ENCODE data around the gene RPA3.
A peak's percentile ranks its signal among the peaks of the same experiment; 100 is the strongest.

The RPA3 gene

GRCh38 chr7:7709291-7709690, 9.1 kb downstream of the RPA3 start:
- no peak for TF ChIP-seq GATA3 (IDR thresholded peaks at IDR 0.05; ENCODE audit: low read depth, low read length)
- TF ChIP-seq GATA2 (IDR thresholded peaks at IDR 0.05; ENCODE audit: low read depth, low read length), result no peak

- no peak for TF ChIP-seq GATA3 (IDR thresholded peaks at IDR 0.05; ENCODE audit: low read depth, low read length)
These were observed 10.6 kb downstream of the RPA3 start for GRCh38 chr7:7707806-7708205.

- no peak for TF ChIP-seq GATA2 (IDR thresholded peaks at IDR 0.05; ENCODE audit: low read depth, low read length)
These were observed 11.2 kb downstream of the RPA3 start for GRCh38 chr7:7707246-7707645.

GRCh38 chr7:7706556-7707172, 11.7 kb downstream of the RPA3 start:
- TF ChIP-seq GATA2 (IDR thresholded peaks at IDR 0.05; ENCODE audit: low read depth, low read length) (no peak), GATA3 (IDR thresholded peaks at IDR 0.05; ENCODE audit: low read depth, low read length) (no peak)

GRCh38 chr7:7706101-7706511, 12.3 kb downstream of the RPA3 start:
- TF ChIP-seq GATA3 (IDR thresholded peaks at IDR 0.05; ENCODE audit: low read depth, low read length) (no peak), GATA2 (IDR thresholded peaks at IDR 0.05; ENCODE audit: low read depth, low read length) (no peak)

GRCh38 chr7:7705318-7705717, 13.1 kb downstream of the RPA3 start:
- TF ChIP-seq GATA3 (IDR thresholded peaks at IDR 0.05; ENCODE audit: low read depth, low read length), result no peak
- no peak for TF ChIP-seq GATA2 (IDR thresholded peaks at IDR 0.05; ENCODE audit: low read depth, low read length)

- TF ChIP-seq GATA2 (IDR thresholded peaks at IDR 0.05; ENCODE audit: low read depth, low read length) (no peak), GATA3 (IDR thresholded peaks at IDR 0.05; ENCODE audit: low read depth, low read length) (no peak)
These were observed 13.5 kb downstream of the RPA3 start for GRCh38 chr7:7704867-7705266.

- TF ChIP-seq GATA2 (IDR thresholded peaks at IDR 0.05; ENCODE audit: low read depth, low read length) (no peak), GATA3 (IDR thresholded peaks at IDR 0.05; ENCODE audit: low read depth, low read length) (no peak)
These were observed 15.0 kb downstream of the RPA3 start for GRCh38 chr7:7703427-7703826.

- no peak for TF ChIP-seq GATA2 (IDR thresholded peaks at IDR 0.05; ENCODE audit: low read depth, low read length)
- TF ChIP-seq GATA3 (IDR thresholded peaks at IDR 0.05; ENCODE audit: low read depth, low read length), result no peak
These were observed 15.6 kb downstream of the RPA3 start for GRCh38 chr7:7702826-7703225.

- TF ChIP-seq GATA2 (IDR thresholded peaks at IDR 0.05; ENCODE audit: low read depth, low read length), result peak; percentile 74
- TF ChIP-seq GATA3 (IDR thresholded peaks at IDR 0.05; ENCODE audit: low read depth, low read length), result no peak
These were observed 16.9 kb downstream of the RPA3 start for GRCh38 chr7:7701527-7701926.

- TF ChIP-seq GATA3 (IDR thresholded peaks at IDR 0.05; ENCODE audit: low read depth, low read length) (no peak), GATA2 (IDR thresholded peaks at IDR 0.05; ENCODE audit: low read depth, low read length) (no peak)
These were observed 18.4 kb downstream of the RPA3 start for GRCh38 chr7:7699970-7700369.

- TF ChIP-seq GATA3 (IDR thresholded peaks at IDR 0.05; ENCODE audit: low read depth, low read length), result no peak
- no peak for TF ChIP-seq GATA2 (IDR thresholded peaks at IDR 0.05; ENCODE audit: low read depth, low read length)
These were observed 19.0 kb downstream of the RPA3 start for GRCh38 chr7:7699380-7699779.

GRCh38 chr7:7698930-7699329, 19.5 kb downstream of the RPA3 start:
- TF ChIP-seq GATA2 (IDR thresholded peaks at IDR 0.05; ENCODE audit: low read depth, low read length) (no peak), GATA3 (IDR thresholded peaks at IDR 0.05; ENCODE audit: low read depth, low read length) (no peak)

GRCh38 chr7:7696458-7697119, 21.8 kb downstream of the RPA3 start:
- no peak for TF ChIP-seq GATA2 (IDR thresholded peaks at IDR 0.05; ENCODE audit: low read depth, low read length)

GRCh38 chr7:7695111-7695817, 23.1 kb downstream of the RPA3 start:
- TF ChIP-seq GATA3 (IDR thresholded peaks at IDR 0.05; ENCODE audit: low read depth, low read length), result no peak
- no peak for TF ChIP-seq GATA2 (IDR thresholded peaks at IDR 0.05; ENCODE audit: low read depth, low read length)

Measured in SH-SY5Y (cell line).